ENCODE results near the gene PREX1. TPM values are rescaled to one million over a fixed set of nuclear protein-coding genes. Genes with fewer than 3 reads are reported as not detected.

Gene PREX1
- total and polyA plus RNA-seq, 3 donors from 2014 or later = 18.0 to 36.5 (median 27.1) TPM

- Histone ChIP-seq H3K4me1 (no peaks in the 10 kb centered on the region), H3K27me3 (no peaks in the 10 kb centered on the region), H3K4me3 (no peak overlapping the region), H3K36me3 (ENCODE audit: low read depth, missing control alignments) (no peaks in the 10 kb centered on the region), H3K9me3 (no peaks in the 10 kb centered on the region), H3K27ac (no peak overlapping the region)
- no peak for DNase-seq
- TF ChIP-seq CTCF (IDR thresholded peaks at IDR 0.05) (no peak), POLR2A (IDR thresholded peaks at IDR 0.05) (no peak)
- 80 to 91% methylated on average over 7 of the region's 7 CpGs for WGBS, 2 donors
- intact Hi-C loops (cut with DNase I; ENCODE audit: low total_unique reads) = no loop called here
Measured at GRCh38 chr20:48634641-48635040, 193.2 kb downstream of the PREX1 start.

GRCh38 chr20:48633620-48634257 lies 194.1 kb downstream of the PREX1 start:
- H3K9me3 ChIP-seq = no peaks in the 10 kb centered on the region
- no peak for TF ChIP-seq POLR2A (IDR thresholded peaks at IDR 0.05)
- TF ChIP-seq CTCF (IDR thresholded peaks at IDR 0.05) = no peak
- H3K4me1 ChIP-seq = no peaks in the 10 kb centered on the region
- DNase-seq = no peak
- no peaks in the 10 kb centered on the region for H3K27me3 ChIP-seq
- H3K4me3 ChIP-seq = no peak overlapping the region
- intact Hi-C loops (cut with DNase I; ENCODE audit: low total_unique reads) = no loop called here
- no peak overlapping the region for H3K27ac ChIP-seq
- WGBS, 2 donors = 88 to 91% methylated on average over 5 to 9 of the region's 9 CpGs
- no peaks in the 10 kb centered on the region for H3K36me3 ChIP-seq (ENCODE audit: low read depth, missing control alignments)

- H3K4me1 ChIP-seq = no peaks in the 10 kb centered on the region
- TF ChIP-seq CTCF (IDR thresholded peaks at IDR 0.05) (no peak), POLR2A (IDR thresholded peaks at IDR 0.05) (no peak)
- H3K36me3 ChIP-seq (ENCODE audit: low read depth, missing control alignments) = no peaks in the 10 kb centered on the region
- WGBS, 2 donors = 88 to 93% methylated on average over 8 to 12 of the region's 12 CpGs
- intact Hi-C loops (cut with DNase I; ENCODE audit: low total_unique reads) = no loop called here
- no peaks in the 10 kb centered on the region for H3K9me3 ChIP-seq
- no peak for DNase-seq
- H3K27ac ChIP-seq = no peak overlapping the region
- H3K27me3 ChIP-seq = no peaks in the 10 kb centered on the region
- H3K4me3 ChIP-seq = no peak overlapping the region
Measured at GRCh38 chr20:48632825-48633619, 194.8 kb downstream of the PREX1 start.

- Histone ChIP-seq H3K4me1 (no peaks in the 10 kb centered on the region), H3K9me3 (no peaks in the 10 kb centered on the region), H3K27me3 (no peaks in the 10 kb centered on the region), H3K36me3 (ENCODE audit: low read depth, missing control alignments) (no peaks in the 10 kb centered on the region), H3K4me3 (no peak overlapping the region), H3K27ac (no peak overlapping the region)
- no peak for TF ChIP-seq CTCF (IDR thresholded peaks at IDR 0.05)
- no peak for TF ChIP-seq POLR2A (IDR thresholded peaks at IDR 0.05)
- WGBS, 2 donors = 77 to 86% methylated on average over 12 to 29 of the region's 29 CpGs
- DNase-seq = no peak
- intact Hi-C loops (cut with DNase I; ENCODE audit: low total_unique reads) = no loop called here
Measured at GRCh38 chr20:48632017-48632824, 195.6 kb downstream of the PREX1 start.
